IMR-90 (cell line): ENCODE data around the gene BLTP2. TPM values are rescaled to one million over a fixed set of nuclear protein-coding genes. Genes with fewer than 3 reads are reported as not detected.

ENCODE experiments used
- ATAC-seq: fragments of 200-7000 bp; cut with Tn5 transposase; 2 replicates; pipeline ENCODE4 v1.9.1; 2020; ENCODE audit warnings: low read depth, mild to moderate bottlenecking, moderate library complexity
- BruUV-seq: library from RNA; stranded (reverse); fragments of 400-500 nt; replicated peaks from 2 replicates; lab custom pipeline; 2021; lab: Mats Ljungman, UMichigan
- CTCF ChIA-PET: fragments of 300-600 bp; formaldehyde crosslinking; extraction: SDS; loops from one replicate; lab custom pipeline; 2021; ENCODE audit warnings: antibody characterized with exemption; lab: Yijun Ruan, JAX
- POLR2A ChIA-PET: fragments of 300-600 bp; sonication (Branson Sonifier 250); formaldehyde crosslinking; loops from one replicate; lab custom pipeline; 2022; ENCODE audit warnings: antibody characterized with exemption; ENCODE audit not compliant: unreplicated experiment; lab: Charles Lee
- DNase-seq: peaks from one replicate; pipeline ENCODE4 v3.0.0; 2013
- H2AFZ ChIP-seq: replicated peaks from 2 replicates; pipeline ENCODE3; 2013; ENCODE audit warnings: low read length, mild to moderate bottlenecking; ENCODE audit not compliant: poor library complexity
- H2AK5ac ChIP-seq: 2 replicates; pipeline ENCODE4 v1.6.1; 2013; ENCODE audit warnings: low read depth, low read length, inconsistent platforms
- H2AK9ac ChIP-seq: replicated peaks from 2 replicates; pipeline ENCODE3; 2013; ENCODE audit warnings: mild to moderate bottlenecking, low read depth, low read length, moderate library complexity; ENCODE audit not compliant: poor library complexity
- H2BK120ac ChIP-seq: 2 replicates; pipeline ENCODE4 v1.6.1; 2013; ENCODE audit warnings: low read depth, low read length, inconsistent platforms
- H2BK15ac ChIP-seq: 3 replicates; pipeline ENCODE4 v1.6.1; 2013; ENCODE audit warnings: low read depth, low read length, inconsistent platforms
- H2BK20ac ChIP-seq: 2 replicates; pipeline ENCODE4 v1.6.1; 2013; ENCODE audit warnings: low read depth, mild to moderate bottlenecking, inconsistent platforms, low read length, moderate library complexity
- H2BK5ac ChIP-seq: 2 replicates; pipeline ENCODE4 v1.6.1; 2013; ENCODE audit warnings: mild to moderate bottlenecking, low read depth, low read length, inconsistent platforms; ENCODE audit not compliant: poor library complexity, severe bottlenecking
- H3K14ac ChIP-seq: replicated peaks from 2 replicates; pipeline ENCODE4 v1.6.1; 2013; ENCODE audit warnings: low read depth, low read length, inconsistent platforms
- H3K18ac ChIP-seq: 2 replicates; pipeline ENCODE4 v1.6.1; 2013; ENCODE audit warnings: low read depth, low read length, control low read depth
- H3K23ac ChIP-seq: 2 replicates; pipeline ENCODE4 v1.6.1; 2013; ENCODE audit warnings: low read depth, low read length, inconsistent platforms
- H3K27ac ChIP-seq: 2 replicates; pipeline ENCODE4 v1.5.1; 2013; ENCODE audit warnings: mild to moderate bottlenecking, control low read depth, low read length; ENCODE audit not compliant: insufficient read depth
- H3K27me3 ChIP-seq: 2 replicates; pipeline ENCODE4 v1.6.1; 2013; ENCODE audit warnings: low read length; ENCODE audit not compliant: control insufficient read depth, insufficient read depth
- H3K36me3 ChIP-seq: 2 replicates; pipeline ENCODE4 v1.6.1; 2013; ENCODE audit warnings: low read length, mixed read lengths; ENCODE audit not compliant: control insufficient read depth, insufficient read depth
- H3K4ac ChIP-seq: 2 replicates; pipeline ENCODE4 v1.6.1; 2013; ENCODE audit warnings: low read depth, low read length, inconsistent platforms
- H3K4me1 ChIP-seq: 2 replicates; pipeline ENCODE4 v1.6.1; 2013; ENCODE audit warnings: low read length, mixed read lengths; ENCODE audit not compliant: control insufficient read depth, insufficient read depth
- H3K4me2 ChIP-seq: 2 replicates; pipeline ENCODE4 v1.6.1; 2013; ENCODE audit warnings: low read depth, mild to moderate bottlenecking, control low read depth, low read length, moderate library complexity
- H3K4me3 ChIP-seq: 2 replicates; pipeline ENCODE4 v1.5.1; 2013; ENCODE audit warnings: low read depth, mild to moderate bottlenecking, control low read depth, low read length, moderate library complexity; ENCODE audit not compliant: insufficient read depth
- H3K56ac ChIP-seq: 2 replicates; pipeline ENCODE4 v1.6.1; 2013; ENCODE audit warnings: low read length, inconsistent platforms; ENCODE audit not compliant: insufficient read depth; ENCODE audit errors: extremely low read depth
- H3K79me1 ChIP-seq, 2 experiments: 2 replicates each; pipeline ENCODE4 v1.6.1; 2013; ENCODE audit warnings: low read length in 2 of 2, inconsistent platforms in 1 of 2, low read depth in 1 of 2
- H3K9ac ChIP-seq: 2 replicates; pipeline ENCODE4 v1.6.1; 2013; ENCODE audit warnings: low read depth, low read length, control low read depth
- H3K9me1 ChIP-seq: 2 replicates; pipeline ENCODE4 v1.6.1; 2013; ENCODE audit warnings: low read length, inconsistent platforms; ENCODE audit not compliant: insufficient read depth
- H3K9me3 ChIP-seq: 2 replicates; pipeline ENCODE4 v1.6.1; 2013; ENCODE audit warnings: low read length; ENCODE audit not compliant: control insufficient read depth, insufficient read depth
- H4K20me1 ChIP-seq: 2 replicates; pipeline ENCODE4 v1.6.1; 2013; ENCODE audit warnings: low read length, inconsistent platforms; ENCODE audit not compliant: insufficient read depth
- H4K5ac ChIP-seq: 2 replicates; pipeline ENCODE4 v1.6.1; 2013; ENCODE audit warnings: mild to moderate bottlenecking, low read depth, low read length, control low read depth
- H4K8ac ChIP-seq, 2 experiments: 2 replicates each; pipeline ENCODE4 v1.6.1; 2013; ENCODE audit warnings: low read depth in 2 of 2, low read length in 2 of 2, control low read depth in 1 of 2, inconsistent platforms in 1 of 2
- H4K91ac ChIP-seq: 2 replicates; pipeline ENCODE4 v1.6.1; 2013; ENCODE audit warnings: low read depth, low read length, inconsistent platforms; ENCODE audit not compliant: insufficient read depth
- BHLHE40 ChIP-seq: fragments of 150-350 bp; IDR thresholded peaks from 2 replicates; pipeline ENCODE4 v1.6.1; 2016; ENCODE audit warnings: mild to moderate bottlenecking, low read depth, low read length
- CEBPB ChIP-seq: IDR thresholded peaks from 2 replicates; pipeline ENCODE4 v1.6.1; 2012; ENCODE audit warnings: low read depth, low read length, improper control_type of control experiment
- FOS ChIP-seq: fragments of 150-350 bp; IDR thresholded peaks from 2 replicates; pipeline ENCODE4 v1.6.1; 2016; ENCODE audit warnings: low read depth, low read length
- MAZ ChIP-seq: IDR thresholded peaks from 2 replicates; pipeline ENCODE4 v1.6.1; 2012; ENCODE audit warnings: low read depth, mild to moderate bottlenecking, low read length, improper control_type of control experiment, moderate library complexity, borderline replicate concordance
- RFX5 ChIP-seq: IDR thresholded peaks from 2 replicates; pipeline ENCODE4 v1.8.0; 2012; ENCODE audit warnings: low read depth, mild to moderate bottlenecking, low read length, moderate library complexity
- SMC3 ChIP-seq: fragments of 150-350 bp; IDR thresholded peaks from 2 replicates; pipeline ENCODE4 v1.6.1; 2016; ENCODE audit warnings: low read depth, mild to moderate bottlenecking, antibody characterized with exemption, low read length, moderate library complexity
- WGBS, 2 experiments: methylation state at CpG; one replicate each; pipeline versions ENCODE4 v1.1.5 to v1.1.7; 2013; ENCODE audit warnings: missing lambda C conversion rate in 2 of 2; ENCODE audit not compliant: insufficient read length in 1 of 2; ENCODE audit errors: extremely low coverage in 2 of 2; 5-methylcytosine and 5-hydroxymethylcytosine counted together
- dilution Hi-C: fragments of 300-500 bp; cut with HindIII; formaldehyde crosslinking; loops from one replicate; pipeline ENCODE4 v1.14.3; 2018; ENCODE audit warnings: low sequenced_read_pairs; ENCODE audit not compliant: unreplicated experiment
- in situ Hi-C: fragments of 300-500 bp; cut with MboI; formaldehyde crosslinking; loops from 3 replicates; pipeline ENCODE4 v1.14.3; 2019; ENCODE audit warnings: low sequenced_read_pairs, inconsistent platforms, mixed read lengths
- intact Hi-C: fragments of 100-400 bp; cut with micrococcal nuclease; formaldehyde crosslinking; loops from 2 replicates; pipeline ENCODE4 v1.10.0; 2022
- polyA plus RNA-seq, 3 experiments: library from polyadenylated mRNA; depleted of rRNA; stranded (reverse); fragments of >200 nt; gene quantifications; 2 replicates each; pipeline ENCODE4 v1.2.3, GENCODE V29; 2012; ENCODE audit warnings: low replicate concordance in 1 of 3
- total RNA-seq: library from RNA; depleted of rRNA; stranded (reverse); fragments of >200 nt; gene quantifications from 2 replicates; pipeline ENCODE4 v1.2.3, GENCODE V29; 2012
- TF ChIP-seq, protein P1 (sequence below): fragments of 150-350 bp; IDR thresholded peaks from 2 replicates; pipeline ENCODE4 v1.6.1; 2017; ENCODE audit warnings: mild to moderate bottlenecking, antibody characterized with exemption, low read length, low read depth

BLTP2 gene
- total and polyA plus RNA-seq, 2 of the 4 experiments (the other 2 are of a cell fraction): 42.3 to 174 TPM

DNA sequence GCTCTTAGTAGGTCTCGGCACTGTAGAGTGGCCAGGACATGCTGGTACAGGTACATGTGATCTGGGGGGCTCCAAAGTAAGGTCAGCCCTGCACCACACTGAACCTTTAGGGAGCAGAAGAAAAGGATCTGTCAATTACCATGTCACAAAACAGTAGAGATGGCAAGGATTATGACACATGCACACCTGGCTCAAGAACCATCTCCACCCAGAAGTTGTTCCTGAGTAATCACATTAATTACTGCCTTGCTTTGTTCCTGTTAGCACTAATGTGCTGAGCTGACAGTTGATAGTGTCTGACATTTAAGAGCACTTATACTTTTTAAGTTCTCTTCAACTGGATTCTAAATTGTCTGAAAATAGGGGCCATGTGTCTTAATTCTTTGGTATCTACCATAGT, 9.5 kb downstream of the BLTP2 start:
- Histone ChIP-seq H3K4me1 (no peaks in the 10 kb centered on the region), H2BK15ac (no peak overlapping the region), H3K18ac (no peak overlapping the region), H3K36me3 (peaks cover 75% of the 10 kb centered on the region), H3K27me3 (no peaks in the 10 kb centered on the region), H4K91ac (no peak overlapping the region), H3K4me3 (no peak overlapping the region), H3K9me3 (no peaks in the 10 kb centered on the region), H3K56ac (no peak overlapping the region), H2BK5ac (no peak overlapping the region), H4K5ac (no peak overlapping the region), H2AK9ac (no peak overlapping the region), H4K8ac (no peak overlapping the region), H3K14ac (no peak overlapping the region), H2BK20ac (no peak overlapping the region), H3K4ac (no peak overlapping the region), H3K23ac (no peak overlapping the region), H3K9ac (no peak overlapping the region), H3K27ac (no peak overlapping the region), H4K20me1 (peaks cover 18% of the 10 kb centered on the region), H2BK120ac (no peak overlapping the region), H3K9me1 (0 out of 2 replicates have a peak, but pooled peaks cover 5% of the 10 kb centered on the region), H2AFZ (no peak overlapping the region), H3K79me1 (peaks cover 34 to 35% of the 10 kb centered on the region in 2 experiments), H3K4me2 (no peak overlapping the region), H2AK5ac (no peak overlapping the region)
- in situ Hi-C loops (no loop called here), dilution Hi-C loops (no loop called here), intact Hi-C loops (no loop called here)
- POLR2A ChIA-PET: no interaction called here
- no TSS peak for BruUV-seq
- TF ChIP-seq CEBPB (no peak), SMC3 (no peak), RFX5 (no peak), MAZ (no peak), BHLHE40 (no peak), FOS (no peak)
- TF ChIP-seq, protein P1, sequence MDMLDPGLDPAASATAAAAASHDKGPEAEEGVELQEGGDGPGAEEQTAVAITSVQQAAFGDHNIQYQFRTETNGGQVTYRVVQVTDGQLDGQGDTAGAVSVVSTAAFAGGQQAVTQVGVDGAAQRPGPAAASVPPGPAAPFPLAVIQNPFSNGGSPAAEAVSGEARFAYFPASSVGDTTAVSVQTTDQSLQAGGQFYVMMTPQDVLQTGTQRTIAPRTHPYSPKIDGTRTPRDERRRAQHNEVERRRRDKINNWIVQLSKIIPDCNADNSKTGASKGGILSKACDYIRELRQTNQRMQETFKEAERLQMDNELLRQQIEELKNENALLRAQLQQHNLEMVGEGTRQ: no peak
- ATAC-seq (no peak), DNase-seq (no peak)
- WGBS, 2 experiments: no CpG with 5 or more reads among the region's 1 CpG
- CTCF ChIA-PET: interaction anchor here (1.1 kb wide), 1 partner anchor 11 kb away, joined by 3 read pairs; no protein-coding TSS in a partner anchor
